GOT3 (cell line): ENCODE results near the gene NFIB.

Experiments
- DNase-seq: peaks from one replicate; lab custom pipeline; 2025; ENCODE audit warnings: mixed read lengths; lab: John Stamatoyannopoulos, UW

Gene NFIB

DNA sequence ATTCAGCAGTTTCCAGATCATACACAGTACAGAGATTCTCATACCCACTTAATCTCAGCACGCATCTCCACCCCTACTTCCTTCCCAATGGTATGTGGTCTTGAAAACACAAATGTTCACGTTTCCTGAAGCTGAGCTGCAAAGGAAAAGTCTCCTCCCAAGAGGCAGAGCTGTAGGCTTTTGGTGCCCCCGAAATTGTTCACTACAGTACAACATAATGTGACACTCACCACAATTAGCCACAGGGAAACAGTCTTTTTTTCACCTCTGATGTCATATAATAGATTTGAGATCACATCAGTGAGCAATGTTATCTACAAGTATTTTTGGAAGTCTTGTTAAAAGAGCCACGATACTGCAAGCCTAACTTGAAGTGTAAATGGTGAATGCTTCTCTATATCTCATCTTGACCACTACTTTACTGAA is 40.2 kb downstream of the NFIB start:
- DNase-seq: no peak

DNA sequence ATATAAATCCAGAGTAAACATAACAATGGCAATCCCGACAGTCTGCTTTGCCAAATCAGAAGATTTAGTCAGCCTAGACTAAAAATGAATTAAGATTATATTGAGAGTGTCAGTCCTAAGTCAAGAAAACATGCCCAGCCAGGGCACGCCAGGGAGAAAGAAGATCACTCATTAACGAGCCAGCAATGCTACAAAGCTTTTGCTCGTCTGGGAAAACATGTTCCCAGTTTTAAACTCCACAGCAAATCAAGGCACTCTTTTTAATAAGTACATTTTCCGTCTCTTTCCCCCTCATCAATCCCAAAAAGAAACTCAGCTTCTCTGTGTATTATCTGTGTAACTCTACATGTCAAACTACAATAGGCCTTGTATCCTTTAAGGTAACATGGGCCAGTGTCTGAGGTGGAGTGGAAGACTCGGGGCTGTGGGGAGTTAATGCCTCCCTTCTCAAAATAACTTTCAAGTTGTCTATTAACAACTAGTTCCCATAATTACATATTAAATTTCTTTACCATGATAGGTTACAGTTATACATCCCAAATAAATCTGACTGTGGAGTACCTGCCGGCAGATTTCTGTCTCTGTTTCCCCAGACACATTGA is 40.9 kb downstream of the NFIB start:
- DNase-seq: no peak

DNA sequence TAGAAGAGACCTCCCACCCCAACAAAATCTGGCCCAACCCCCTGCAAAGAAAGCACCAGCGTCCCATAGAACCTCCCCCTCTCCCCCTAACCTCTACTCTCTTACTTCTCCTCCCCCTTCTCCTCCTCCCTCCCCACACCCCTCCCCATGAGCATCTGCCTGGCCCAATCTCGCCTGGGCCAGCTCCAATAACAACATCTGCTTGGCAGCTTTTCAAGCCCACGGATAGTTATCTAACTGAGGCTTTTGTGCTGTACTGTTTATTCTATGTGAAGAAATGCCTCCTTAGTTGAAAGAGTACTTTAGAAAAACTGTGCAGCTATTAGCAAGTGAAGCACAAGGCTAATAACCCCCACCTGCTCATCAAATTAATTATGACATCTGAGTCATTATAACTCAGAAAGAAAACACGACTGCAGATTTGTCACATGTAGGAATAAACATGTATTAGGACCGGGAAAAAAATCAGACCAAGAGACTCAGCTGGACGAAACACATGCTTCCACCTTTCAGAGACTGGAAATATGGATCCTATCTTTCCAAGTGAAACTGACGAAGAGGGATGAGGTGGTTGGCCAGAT is 42.8 kb downstream of the NFIB start:
- DNase-seq: no peak

DNA sequence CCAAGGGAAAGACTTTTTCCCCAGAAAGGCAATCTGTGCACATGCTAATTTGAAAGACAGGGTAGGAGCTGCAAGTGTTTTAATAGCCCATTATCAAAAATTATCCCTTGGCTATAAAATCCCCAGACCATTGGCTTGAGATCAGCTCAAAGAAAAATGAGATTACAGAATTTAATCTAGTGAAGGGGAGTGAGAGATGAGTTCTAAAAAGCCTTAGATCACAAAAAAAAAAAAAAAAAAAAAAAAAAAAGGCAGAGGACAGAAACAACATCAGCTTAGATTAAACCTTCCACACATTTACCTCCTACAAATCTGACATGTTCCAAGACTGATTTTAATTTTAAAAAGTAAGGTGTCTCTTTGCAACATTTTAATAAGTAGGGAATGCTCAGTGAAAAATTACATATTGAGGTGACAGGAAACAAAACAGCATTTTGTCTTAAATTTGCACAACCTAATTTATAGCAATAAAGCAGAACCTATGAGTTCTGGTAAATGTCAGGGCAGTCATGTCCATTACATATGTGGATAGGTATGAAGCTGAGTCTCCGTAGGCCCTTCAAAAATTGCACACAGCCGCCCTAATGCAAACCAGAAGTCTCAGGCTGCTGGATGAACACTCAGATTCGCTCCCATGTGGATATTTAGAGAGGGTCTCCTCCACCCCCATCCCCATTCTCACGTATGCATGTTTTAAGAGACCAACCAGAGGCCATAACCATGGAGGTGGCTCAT is 43.4 kb downstream of the NFIB start:
- DNase-seq: no peak

- DNase-seq: no peak
Observed at GRCh38 chr9:14269916-14270315, 44.0 kb downstream of the NFIB start.

- DNase-seq: no peak
Observed at GRCh38 chr9:14263707-14264483, 50.0 kb downstream of the NFIB start.

DNA sequence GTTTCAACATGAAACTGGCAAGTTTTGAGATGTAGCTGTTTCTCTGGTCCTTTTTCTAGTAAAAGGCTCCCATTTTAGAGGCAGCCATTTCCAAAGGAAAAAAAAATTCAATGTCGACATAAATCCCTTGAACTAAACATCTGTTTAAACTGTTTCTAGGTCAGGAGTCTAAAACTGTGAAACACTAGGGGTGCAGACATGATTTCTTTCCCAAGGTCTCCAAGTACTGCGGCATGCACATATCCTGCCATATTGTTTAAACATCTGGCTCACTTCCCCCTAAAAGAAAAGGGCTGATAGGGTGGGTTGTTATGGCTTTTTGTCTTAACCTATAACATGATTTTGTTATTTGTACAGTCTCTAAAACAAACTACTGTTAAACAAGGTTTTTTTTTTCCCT is 51.1 kb downstream of the NFIB start:
- no peak for DNase-seq

GRCh38 chr9:14261616-14262015 is 52.3 kb downstream of the NFIB start:
- DNase-seq: no peak

GRCh38 chr9:14260101-14260500 is 53.8 kb downstream of the NFIB start:
- DNase-seq: no peak

DNA sequence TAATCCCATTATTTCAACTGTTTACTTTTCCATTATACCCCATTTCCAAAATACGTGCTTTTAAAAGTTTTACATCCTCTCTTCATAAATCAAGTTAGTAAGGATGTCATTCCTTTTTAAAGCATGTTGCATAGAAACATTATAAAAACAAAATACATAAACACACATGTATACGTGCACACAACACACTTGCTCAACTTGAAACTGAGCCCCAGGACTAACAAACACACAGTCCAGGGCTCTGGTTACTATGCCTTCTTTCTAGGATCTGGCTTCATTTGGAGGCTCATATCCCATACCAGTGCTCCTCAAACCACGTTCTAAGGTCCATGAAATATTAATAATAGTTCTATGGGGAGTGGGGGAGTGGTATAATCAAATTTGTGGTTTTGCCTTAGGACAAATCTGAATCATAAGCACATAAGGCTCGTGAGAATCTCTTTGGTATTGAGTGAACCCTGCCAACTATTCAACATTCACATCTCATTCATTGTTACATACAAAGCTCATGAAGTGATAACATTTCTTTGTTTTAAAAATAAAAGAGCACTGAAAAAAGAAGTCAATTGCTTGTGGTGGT is 55.2 kb downstream of the NFIB start:
- no peak for DNase-seq

GRCh38 chr9:14258156-14258555 is 55.8 kb downstream of the NFIB start:
- no peak for DNase-seq

- no peak for DNase-seq
Observed at GRCh38 chr9:14256588-14256987, 57.4 kb downstream of the NFIB start.

DNA sequence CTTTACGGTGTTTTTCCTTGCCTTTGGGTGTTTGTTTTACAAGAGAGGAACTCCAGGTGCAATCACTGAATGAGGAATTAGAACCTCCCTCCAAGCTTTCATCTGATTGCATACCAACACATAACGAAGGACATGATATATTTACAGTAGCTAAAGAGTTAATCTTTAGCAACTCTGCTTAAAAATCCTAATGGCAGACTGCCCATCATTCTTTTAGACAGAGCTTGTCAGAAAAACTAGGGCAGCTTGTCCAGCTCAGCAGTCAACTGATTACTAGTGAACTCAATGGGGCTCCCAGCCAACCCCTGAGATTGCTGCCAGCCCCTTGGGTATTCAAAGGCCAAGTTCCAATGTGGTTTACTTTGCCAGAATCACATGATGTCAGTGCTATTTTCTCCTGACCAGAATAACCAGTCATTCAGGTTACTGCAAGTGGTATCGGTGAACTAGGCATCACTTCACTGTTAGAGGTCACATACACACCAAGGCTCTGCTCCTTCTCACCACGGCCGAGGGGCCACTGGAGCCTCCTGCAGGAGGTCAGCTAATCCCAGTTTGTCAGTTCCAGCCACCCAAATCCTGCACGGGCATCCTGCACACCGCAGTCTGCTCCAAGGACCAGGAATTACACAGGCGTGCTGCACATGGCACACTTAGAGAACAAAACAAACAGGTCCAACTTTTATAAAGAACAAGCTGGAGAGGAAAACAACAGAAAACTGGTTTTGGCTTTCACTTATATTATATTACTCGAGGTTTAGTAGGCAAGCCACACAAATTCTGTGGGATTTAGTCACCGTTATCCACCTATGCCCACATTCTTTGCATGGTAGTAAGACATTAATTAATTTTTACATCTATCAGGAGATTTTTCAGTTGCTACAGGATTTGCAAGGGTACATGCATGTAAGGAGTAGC is 62.5 kb downstream of the NFIB start:
- DNase-seq: no peak

DNA sequence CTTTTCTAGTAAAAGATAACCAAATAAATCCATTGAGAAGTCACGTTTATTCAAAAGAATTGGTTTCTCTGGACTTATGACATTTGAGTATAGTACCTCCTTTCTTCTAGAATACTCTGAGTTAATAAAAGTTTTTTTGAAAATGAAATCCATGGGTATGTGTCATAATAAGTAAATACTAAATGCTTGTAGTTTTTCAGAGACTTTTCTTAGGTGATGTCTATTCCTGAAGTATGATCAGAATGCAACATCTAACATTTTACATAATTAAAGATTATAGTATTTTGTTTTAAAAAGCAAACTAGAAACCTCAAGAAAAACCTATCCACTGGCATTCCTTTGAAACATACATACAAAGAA is 63.2 kb downstream of the NFIB start:
- no peak for DNase-seq

- DNase-seq: no peak
Observed at GRCh38 chr9:14249527-14249926, 64.4 kb downstream of the NFIB start.

- DNase-seq: no peak
Observed at GRCh38 chr9:14248149-14248548, 65.8 kb downstream of the NFIB start.

DNA sequence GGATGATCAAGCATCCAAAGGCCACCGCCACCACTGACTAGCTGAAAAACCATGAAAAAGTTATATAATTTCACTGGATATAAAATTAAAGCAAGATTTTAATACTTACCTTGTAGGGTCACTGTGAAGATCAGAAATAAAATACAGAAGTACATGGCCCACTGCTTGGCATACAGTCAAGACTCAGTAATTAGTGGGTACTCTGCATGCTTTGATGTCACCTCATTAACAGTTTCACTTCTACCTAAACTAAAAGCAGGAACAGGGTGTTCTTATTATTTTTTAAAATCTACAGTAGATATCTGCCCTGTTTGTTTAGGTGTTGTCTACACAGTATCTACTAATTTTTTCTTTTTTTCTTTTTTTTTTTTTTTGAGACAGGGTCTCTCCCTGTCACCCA is 66.4 kb downstream of the NFIB start:
- DNase-seq: no peak

DNA sequence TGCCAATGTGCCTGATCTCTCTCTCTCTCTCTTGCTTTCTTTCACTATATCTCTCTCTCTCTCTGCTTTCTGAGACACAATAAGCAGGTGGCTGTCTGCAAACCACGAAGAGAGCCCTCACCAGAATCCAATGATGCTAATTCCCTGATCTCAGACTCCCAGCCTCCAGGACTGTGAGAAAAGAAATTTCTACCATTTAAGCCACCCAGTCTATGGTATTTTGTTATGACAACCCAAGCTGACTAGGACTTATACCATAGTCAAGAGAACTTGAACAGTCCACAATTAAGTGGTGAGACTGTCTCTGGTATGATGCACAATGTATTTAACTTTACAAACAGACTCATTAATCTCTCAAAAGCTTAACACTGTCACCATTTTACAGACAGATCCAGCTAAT is 67.0 kb downstream of the NFIB start:
- no peak for DNase-seq

- no peak for DNase-seq
Observed at GRCh38 chr9:14245901-14246525, 67.9 kb downstream of the NFIB start.

DNA sequence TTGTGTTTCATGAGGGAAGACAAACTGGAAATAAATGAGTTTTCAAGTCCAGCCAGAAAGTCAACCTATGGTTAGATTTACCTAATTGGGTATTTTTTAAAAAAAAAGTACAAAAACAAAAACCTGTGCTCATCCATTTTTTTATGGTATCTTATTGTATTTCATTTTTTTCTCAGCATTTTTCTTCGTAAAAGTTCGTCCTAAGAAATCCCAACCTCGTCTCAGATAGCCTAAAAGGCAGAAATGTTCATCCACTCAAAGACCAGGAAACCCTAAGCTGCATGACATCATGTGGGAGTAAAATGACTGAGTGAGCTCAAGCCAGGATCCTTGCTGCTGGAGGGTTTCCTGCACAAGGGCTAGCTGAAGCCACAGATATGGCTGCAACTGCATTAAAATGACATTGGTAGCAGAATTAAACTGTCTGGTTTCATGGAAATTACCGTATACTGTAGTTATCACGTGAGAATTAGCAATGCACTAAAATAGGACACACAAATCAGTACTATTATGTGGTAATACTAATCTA is 70.4 kb downstream of the NFIB start:
- DNase-seq: no peak
